H1 (cell line): Measurements from ENCODE around the gene TBC1D17. TPM values are rescaled to one million over a fixed set of nuclear protein-coding genes. Genes with fewer than 3 reads are reported as not detected.

Source experiments
- CTCF ChIA-PET: fragments of 300-600 bp; sonication (Branson Sonifier 250); formaldehyde crosslinking; loops from one replicate; lab custom pipeline; 2021; ENCODE audit not compliant: partially characterized antibody; lab: Charles Lee
- POLR2A ChIA-PET: fragments of 300-600 bp; sonication (Branson Sonifier 250); formaldehyde crosslinking; loops from one replicate; lab custom pipeline; 2021; ENCODE audit warnings: inconsistent platforms; ENCODE audit not compliant: partially characterized antibody; lab: Charles Lee
- DNase-seq, 2 experiments: peaks; one replicate each; pipeline versions ENCODE4 v3.0.0 to v3.0.0-alpha.2; 2010 to 2022; ENCODE audit warnings: low spot score in 2 of 2, low read depth in 1 of 2, mixed read lengths in 1 of 2
- FAIRE-seq: peaks from 2 replicates; lab custom pipeline; 2011; peaks lifted over from hg19 to GRCh38; lab: Jason Lieb, UNC
- H2AFZ ChIP-seq: 2 replicates; pipeline ENCODE4 v1.8.1; 2012; ENCODE audit warnings: low read length, inconsistent platforms
- H2AK5ac ChIP-seq: 2 replicates; pipeline ENCODE4 v1.6.1; 2013; ENCODE audit warnings: low read depth, low read length
- H2BK120ac ChIP-seq: replicated peaks from 2 replicates; pipeline ENCODE3; 2013; ENCODE audit warnings: low read depth, low read length, inconsistent platforms
- H2BK12ac ChIP-seq: 2 replicates; pipeline ENCODE4 v1.6.1; 2013; ENCODE audit warnings: low read depth, low read length
- H2BK15ac ChIP-seq: 2 replicates; pipeline ENCODE4 v1.6.1; 2013; ENCODE audit warnings: low read length
- H2BK20ac ChIP-seq: 2 replicates; pipeline ENCODE4 v1.6.1; 2013; ENCODE audit warnings: low read length
- H2BK5ac ChIP-seq: 2 replicates; pipeline ENCODE4 v1.6.1; 2013; ENCODE audit warnings: low read depth, low read length
- H3K14ac ChIP-seq: 2 replicates; pipeline ENCODE4 v1.6.1; 2013; ENCODE audit warnings: inconsistent platforms; ENCODE audit not compliant: insufficient read length
- H3K18ac ChIP-seq: 2 replicates; pipeline ENCODE4 v1.6.1; 2013; ENCODE audit warnings: low read length; ENCODE audit errors: extremely low read depth
- H3K23ac ChIP-seq: 2 replicates; pipeline ENCODE4 v1.6.1; 2013; ENCODE audit warnings: inconsistent platforms; ENCODE audit not compliant: insufficient read length
- H3K23me2 ChIP-seq: 2 replicates; pipeline ENCODE4 v1.6.1; 2013; ENCODE audit warnings: low read depth, low read length
- H3K27ac ChIP-seq: 2 replicates; pipeline ENCODE4 v1.6.1; 2011; ENCODE audit warnings: low read depth, low read length, inconsistent platforms
- H3K27me3 ChIP-seq, 4 experiments: replicated peaks in 1 of 4; 1 replicate in 1 of 4; 2 replicates in 3 of 4; pipeline versions ENCODE4 v1.6.1 to v1.8.1; 2011 to 2013; ENCODE audit warnings: low read length in 3 of 4, mild to moderate bottlenecking in 3 of 4, inconsistent platforms in 2 of 4, mixed read lengths in 2 of 4, moderate library complexity in 1 of 4; ENCODE audit not compliant: control insufficient read depth in 3 of 4, insufficient read depth in 3 of 4; ENCODE audit errors: extremely low read depth in 1 of 4
- H3K36me3 ChIP-seq, 4 experiments: 2 replicates each; pipeline versions ENCODE4 v1.6.1 to v1.8.1; 2011 to 2013; ENCODE audit warnings: mild to moderate bottlenecking in 4 of 4, low read length in 3 of 4, moderate library complexity in 2 of 4, control low read depth in 1 of 4, inconsistent platforms in 1 of 4; ENCODE audit not compliant: insufficient read depth in 4 of 4, control insufficient read depth in 2 of 4
- H3K4ac ChIP-seq: replicated peaks from 2 replicates; pipeline ENCODE3; 2013; ENCODE audit warnings: low read length, low read depth, mixed read lengths, inconsistent platforms; ENCODE audit not compliant: insufficient read length
- H3K4me1 ChIP-seq, 4 experiments: replicated peaks in 1 of 4; 1 replicate in 1 of 4; 2 replicates in 3 of 4; pipeline versions ENCODE4 v1.6.1 to v1.8.1; 2011 to 2013; ENCODE audit warnings: low read length in 3 of 4, inconsistent platforms in 2 of 4, mixed read lengths in 1 of 4; ENCODE audit not compliant: insufficient read depth in 4 of 4, control insufficient read depth in 3 of 4
- H3K4me2 ChIP-seq, 2 experiments: 2 replicates each; pipeline versions ENCODE4 v1.6.1 to v1.8.1; 2011 to 2013; ENCODE audit warnings: low read depth in 2 of 2, low read length in 2 of 2, control low read depth in 1 of 2, inconsistent platforms in 1 of 2, mild to moderate bottlenecking in 1 of 2; ENCODE audit not compliant: insufficient read depth in 1 of 2
- H3K4me3 ChIP-seq, 4 experiments: fragments of 200-600, 300-600 bp in 1 of 4; sonication (generic), shearing (Covaris generic), sonication (Bioruptor Twin) in 1 of 4; 2 replicates each; pipeline versions ENCODE4 v1.5.1 to v1.8.1; 2011 to 2016; ENCODE audit warnings: low read length in 4 of 4, low read depth in 3 of 4, control low read depth in 2 of 4, inconsistent platforms in 2 of 4, mild to moderate bottlenecking in 2 of 4, mixed read lengths in 1 of 4, moderate library complexity in 1 of 4; ENCODE audit not compliant: insufficient read depth in 2 of 4; ENCODE audit errors: extremely low read depth in 1 of 4
- H3K56ac ChIP-seq: replicated peaks from 2 replicates; pipeline ENCODE3; 2013; ENCODE audit warnings: low read depth, mild to moderate bottlenecking, mixed read lengths, low read length, inconsistent platforms; ENCODE audit not compliant: insufficient read length
- H3K79me1 ChIP-seq: 2 replicates; pipeline ENCODE4 v1.6.1; 2013; ENCODE audit warnings: low read depth, low read length, control low read depth
- H3K79me2 ChIP-seq, 2 experiments: 2 replicates each; pipeline versions ENCODE4 v1.6.1 to v1.8.1; 2012 to 2013; ENCODE audit warnings: low read length in 2 of 2, mild to moderate bottlenecking in 2 of 2, inconsistent platforms in 1 of 2; ENCODE audit not compliant: insufficient read depth in 2 of 2, control insufficient read depth in 1 of 2
- H3K9ac ChIP-seq, 4 experiments: replicated peaks in 1 of 4; 1 replicate in 1 of 4; 2 replicates in 3 of 4; pipeline versions ENCODE4 v1.6.1 to v1.8.1; 2011 to 2013; ENCODE audit warnings: low read depth in 3 of 4, low read length in 3 of 4, control low read depth in 2 of 4, mild to moderate bottlenecking in 2 of 4, moderate library complexity in 2 of 4, inconsistent platforms in 1 of 4; ENCODE audit errors: extremely low read depth in 1 of 4
- H3K9me3 ChIP-seq, 2 experiments: 2 replicates each; pipeline versions ENCODE4 v1.6.1 to v1.8.1; 2012 to 2013; ENCODE audit warnings: mild to moderate bottlenecking in 2 of 2, moderate library complexity in 2 of 2, control low read depth in 1 of 2, inconsistent platforms in 1 of 2, low read depth in 1 of 2, low read length in 1 of 2, mixed read lengths in 1 of 2; ENCODE audit not compliant: insufficient read depth in 2 of 2
- H4K20me1 ChIP-seq, 2 experiments: replicated peaks in 1 of 2; 2 replicates each; pipeline versions ENCODE3 to v1.8.1; 2011 to 2013; ENCODE audit warnings: inconsistent platforms in 2 of 2, low read length in 2 of 2, mild to moderate bottlenecking in 1 of 2; ENCODE audit not compliant: insufficient read depth in 2 of 2, control insufficient read depth in 1 of 2
- H4K5ac ChIP-seq: 2 replicates; pipeline ENCODE4 v1.6.1; 2013; ENCODE audit warnings: low read length, low read depth, mixed read lengths, inconsistent platforms; ENCODE audit not compliant: insufficient read length
- H4K8ac ChIP-seq: 2 replicates; pipeline ENCODE4 v1.8.0; 2013; ENCODE audit warnings: mild to moderate bottlenecking, moderate library complexity, low read length, inconsistent platforms; ENCODE audit not compliant: insufficient read depth; ENCODE audit errors: extremely low read depth
- H4K91ac ChIP-seq: replicated peaks from 2 replicates; pipeline ENCODE3; 2013; ENCODE audit warnings: low read length, mixed read lengths, inconsistent platforms; ENCODE audit not compliant: insufficient read length
- NANOG ChIP-seq: IDR thresholded peaks from 2 replicates; pipeline ENCODE4 v1.6.1; 2011; ENCODE audit warnings: low read length, low read depth, mild to moderate bottlenecking, inconsistent platforms; ENCODE audit not compliant: insufficient read depth, poor library complexity, severe bottlenecking
- WGBS, 2 experiments: shearing (Covaris generic) in 1 of 2; methylation state at CpG; one replicate each; pipeline versions ENCODE4 v1.1.6 to v1.1.7; 2013 to 2015; ENCODE audit warnings: low lambda C conversion rate in 2 of 2, mixed read lengths in 2 of 2, inconsistent platforms in 1 of 2, low coverage in 1 of 2, missing lambda C conversion rate in 1 of 2; ENCODE audit not compliant: insufficient replicate concordance in 2 of 2, insufficient coverage in 1 of 2, insufficient read length in 1 of 2; ENCODE audit errors: extremely low coverage in 1 of 2, missing lambda C conversion rate in 1 of 2; 5-methylcytosine and 5-hydroxymethylcytosine counted together
- polyA plus RNA-seq, 7 experiments: library from polyadenylated mRNA; depleted of rRNA in 3 of 7; stranded (reverse) in 5 of 7; unstranded in 2 of 7; fragments of >200 nt in 5 of 7; fragments of 200-250 nt in 2 of 7; gene quantifications; 1 replicate in 5 of 7; 2 replicates in 1 of 7; 4 replicates in 1 of 7; pipeline versions ENCODE4 v1.2.1 to v1.2.3, GENCODE V29; 2011 to 2013; ENCODE audit warnings: missing spikeins in 2 of 7, mixed read lengths in 2 of 7
- total RNA-seq: library from RNA; stranded (reverse); fragmentation: NEBNext Ultra II Directional; extraction: Animal tissue kit (Norgen Biotek cat#: 25700); gene quantifications from 2 replicates; pipeline ENCODE4 v1.2.1, GENCODE V29; 2021

TBC1D17 gene
- total and polyA plus RNA-seq, 2 of the 8 experiments (the other 6 are each of a cell fraction or from before 2014, with no cell fraction given): 30.3 to 44.9 TPM

GRCh38 chr19:49918089-49918488, 40.6 kb downstream of the TBC1D17 start:
- Histone ChIP-seq H3K9me3 (no peaks in the 10 kb centered on the region), H2AFZ (no peak overlapping the region), H4K20me1 (peaks cover 51 to 56% of the 10 kb centered on the region in 2 experiments), H3K4me3 (no peak overlapping the region), H2BK12ac (no peak overlapping the region), H3K23ac (no peak overlapping the region), H3K27ac (no peak overlapping the region), H3K4me2 (no peak overlapping the region), H3K79me2 (peaks cover 8 to 90% of the 10 kb centered on the region in 2 experiments; a peak in 3 of 4 replicates), H4K5ac (no peak overlapping the region), H3K23me2 (no peaks in the 10 kb centered on the region), H2BK15ac (no peak overlapping the region), H3K27me3 (no peaks in the 10 kb centered on the region), H3K4ac (no peak overlapping the region), H2BK120ac (no peak overlapping the region), H3K79me1 (peaks cover 20% of the 10 kb centered on the region), H3K4me1 (peaks cover 0 to 10% (median 1%) of the 10 kb centered on the region in 4 experiments; a peak in 3 of 7 replicates), H3K56ac (no peak overlapping the region), H3K14ac (no peak overlapping the region), H3K18ac (no peak overlapping the region), H3K36me3 (peaks cover 12 to 39% (median 21%) of the 10 kb centered on the region in 4 experiments; a peak in 6 of 8 replicates), H2AK5ac (no peak overlapping the region), H4K91ac (no peak overlapping the region), H2BK20ac (no peak overlapping the region), H3K9ac (no peak overlapping the region), H4K8ac (no peak overlapping the region), H2BK5ac (no peak overlapping the region)
- 90% methylated on average over 8 of the region's 8 CpGs; no CpG with 5 or more reads in 1 of the 2 experiments for WGBS, 2 experiments
- ChIA-PET POLR2A (interaction anchor here (0.7 to 19.2 kb wide), 7 partner anchors 6 to 67 kb away, joined by 3 to 373 read pairs (median 5); partner anchors contain the start of genes ATF5, NUP62 and PTOV1), CTCF (interaction anchor here (0.7 to 3.4 kb wide), 7 partner anchors 10 to 287 kb away, joined by 3 to 20 read pairs (median 4); partner anchors contain the start of genes ATF5 and NUP62)
- FAIRE-seq: no peak
- TF ChIP-seq NANOG: no peak
- TF ChIP-seq, all 59 proteins: peak for 0
- no peak for DNase-seq
